NCI-H510A treated with DMSO at 0.1 percent for 48 hours (cell line): ENCODE measurements around the gene NAPB.
"Not testable (repeated sequence)": the region's sequence is repeated elsewhere in the genome, so short reads cannot be mapped to it uniquely, and the experiment has no call there.

Experiments used
- DNase-seq: peaks from one replicate; lab custom pipeline; 2025; lab: John Stamatoyannopoulos, UW

Gene NAPB

DNA sequence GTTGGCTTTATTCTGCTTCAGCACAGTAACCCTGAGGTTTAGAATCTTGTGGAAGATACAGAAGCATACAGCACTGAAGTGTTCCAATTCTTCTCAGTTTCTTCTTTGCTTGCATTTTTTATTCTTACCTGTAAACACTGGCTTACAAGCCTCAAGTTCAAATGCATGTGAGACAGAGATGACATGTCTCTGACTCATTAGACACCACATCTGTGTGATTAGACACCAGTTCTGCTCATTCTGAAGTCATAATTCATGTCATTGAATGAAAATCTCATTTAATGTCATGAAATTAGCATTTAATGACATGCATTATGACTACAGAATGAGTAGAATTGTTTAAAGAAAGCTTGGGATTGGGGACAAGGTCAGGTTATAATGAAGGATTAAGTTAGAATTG is 53.5 kb downstream of the NAPB start:
- DNase-seq = no peak

DNA sequence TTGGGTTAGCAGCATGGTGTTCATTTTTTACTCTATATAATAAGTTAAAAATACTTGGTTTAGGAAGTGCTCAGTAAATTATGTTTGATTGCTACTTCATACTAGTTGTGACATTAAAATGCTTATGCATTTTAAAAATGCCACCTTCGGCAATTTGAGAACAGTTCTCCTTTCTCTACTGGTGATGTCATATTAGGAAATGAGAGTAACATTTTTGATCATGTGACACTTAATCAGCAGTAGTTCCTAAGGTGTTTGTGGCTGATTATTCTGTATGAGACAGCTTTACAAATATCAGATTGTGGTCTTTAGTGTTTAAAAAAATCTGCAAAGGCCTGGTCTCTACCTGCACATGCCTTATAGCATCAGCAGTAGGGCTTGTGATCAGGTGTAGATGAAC is 54.9 kb downstream of the NAPB start:
- DNase-seq = no peak

DNA sequence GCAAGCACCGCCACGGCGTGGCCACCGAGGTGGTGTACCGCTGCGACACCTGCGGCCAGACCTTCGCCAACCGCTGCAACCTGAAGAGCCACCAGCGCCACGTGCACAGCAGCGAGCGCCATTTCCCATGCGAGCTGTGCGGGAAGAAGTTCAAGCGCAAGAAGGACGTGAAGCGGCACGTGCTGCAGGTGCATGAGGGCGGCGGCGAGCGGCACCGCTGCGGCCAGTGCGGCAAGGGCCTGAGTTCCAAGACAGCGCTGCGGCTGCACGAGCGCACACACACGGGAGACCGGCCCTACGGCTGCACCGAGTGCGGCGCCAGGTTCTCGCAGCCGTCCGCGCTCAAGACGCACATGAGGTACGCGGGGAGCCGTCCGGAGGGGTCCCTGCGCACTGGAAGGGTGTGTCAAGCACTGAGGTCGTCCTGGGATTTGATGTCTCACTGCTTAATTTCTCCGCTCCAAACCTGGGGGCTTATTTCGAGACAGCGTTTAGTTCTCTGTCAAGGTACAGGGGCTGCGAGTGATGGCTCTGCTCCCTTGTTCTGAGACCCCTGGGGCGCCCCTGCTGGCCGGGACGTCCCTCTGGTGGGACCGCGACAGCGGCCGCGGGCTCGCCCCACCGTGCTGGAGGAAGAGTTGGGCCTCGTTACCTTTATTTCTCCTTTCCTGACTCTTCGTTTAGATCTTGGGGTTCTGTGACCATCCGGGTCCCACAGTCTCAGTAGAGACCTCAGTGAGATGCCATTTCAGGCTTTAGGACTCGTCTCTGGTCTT is 55.7 kb downstream of the NAPB start:
- DNase-seq = no peak

DNA sequence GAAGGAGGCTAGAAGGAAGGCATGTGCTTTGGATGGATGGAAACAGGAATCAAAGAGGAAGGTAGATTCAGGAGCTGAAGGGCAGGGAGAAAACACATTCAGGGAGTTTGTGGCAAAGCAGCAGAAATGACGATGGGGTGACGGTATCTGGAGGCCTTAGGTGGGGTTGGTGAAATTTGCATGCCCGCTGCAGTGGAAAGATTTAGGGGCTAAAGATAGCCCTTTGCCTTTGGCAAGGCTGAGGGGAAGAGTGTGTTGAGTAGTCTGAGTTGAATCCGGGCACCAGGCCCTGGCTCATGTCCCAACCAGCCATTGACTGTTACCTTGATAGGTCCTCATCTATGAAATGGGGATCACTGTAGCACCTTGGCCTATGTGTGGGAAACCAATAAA is 58.0 kb downstream of the NAPB start:
- DNase-seq = no peak

DNA sequence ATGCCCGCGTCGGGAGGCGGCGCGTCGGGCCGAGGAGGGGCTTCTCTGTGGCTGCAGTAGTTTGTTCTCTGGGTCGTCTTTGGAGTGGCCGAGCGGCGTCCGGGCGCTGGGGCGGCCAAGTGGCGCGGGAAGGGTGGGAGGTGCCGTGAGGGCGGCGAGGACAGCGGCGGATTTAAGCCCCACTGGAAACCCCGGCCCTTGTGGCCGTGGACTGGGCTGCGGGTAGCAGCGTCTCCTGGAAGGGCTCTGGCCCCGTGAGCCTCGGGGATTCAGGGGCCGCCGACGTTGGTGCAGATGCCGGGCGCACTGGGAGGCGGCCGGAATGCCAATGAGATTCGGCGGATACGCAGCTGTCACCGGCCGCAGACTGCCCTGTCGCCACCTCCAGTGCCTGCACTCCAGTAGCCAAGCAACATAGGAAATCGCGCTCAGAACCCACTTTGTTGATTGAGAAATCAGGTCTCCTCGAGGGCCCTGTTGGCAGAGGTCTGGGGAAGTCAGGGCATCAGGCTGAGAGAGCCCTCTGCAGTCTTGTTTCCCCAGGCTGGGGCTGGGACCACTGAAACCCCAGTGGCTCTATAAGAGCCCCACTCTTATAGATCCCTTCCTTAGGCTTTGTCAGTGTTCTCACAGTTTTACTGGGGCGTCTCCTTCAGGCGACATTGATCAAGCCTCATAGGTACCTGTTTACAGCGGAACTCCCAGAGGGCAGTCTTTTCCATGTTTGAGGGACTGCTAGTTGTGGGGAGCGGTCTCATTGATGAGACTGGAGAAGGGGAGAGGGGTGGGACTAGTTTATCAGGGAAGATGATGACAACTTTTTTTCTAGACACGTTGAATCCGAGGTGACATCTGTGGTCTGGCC is 58.7 kb downstream of the NAPB start:
- DNase-seq = peak; percentile 61

DNA sequence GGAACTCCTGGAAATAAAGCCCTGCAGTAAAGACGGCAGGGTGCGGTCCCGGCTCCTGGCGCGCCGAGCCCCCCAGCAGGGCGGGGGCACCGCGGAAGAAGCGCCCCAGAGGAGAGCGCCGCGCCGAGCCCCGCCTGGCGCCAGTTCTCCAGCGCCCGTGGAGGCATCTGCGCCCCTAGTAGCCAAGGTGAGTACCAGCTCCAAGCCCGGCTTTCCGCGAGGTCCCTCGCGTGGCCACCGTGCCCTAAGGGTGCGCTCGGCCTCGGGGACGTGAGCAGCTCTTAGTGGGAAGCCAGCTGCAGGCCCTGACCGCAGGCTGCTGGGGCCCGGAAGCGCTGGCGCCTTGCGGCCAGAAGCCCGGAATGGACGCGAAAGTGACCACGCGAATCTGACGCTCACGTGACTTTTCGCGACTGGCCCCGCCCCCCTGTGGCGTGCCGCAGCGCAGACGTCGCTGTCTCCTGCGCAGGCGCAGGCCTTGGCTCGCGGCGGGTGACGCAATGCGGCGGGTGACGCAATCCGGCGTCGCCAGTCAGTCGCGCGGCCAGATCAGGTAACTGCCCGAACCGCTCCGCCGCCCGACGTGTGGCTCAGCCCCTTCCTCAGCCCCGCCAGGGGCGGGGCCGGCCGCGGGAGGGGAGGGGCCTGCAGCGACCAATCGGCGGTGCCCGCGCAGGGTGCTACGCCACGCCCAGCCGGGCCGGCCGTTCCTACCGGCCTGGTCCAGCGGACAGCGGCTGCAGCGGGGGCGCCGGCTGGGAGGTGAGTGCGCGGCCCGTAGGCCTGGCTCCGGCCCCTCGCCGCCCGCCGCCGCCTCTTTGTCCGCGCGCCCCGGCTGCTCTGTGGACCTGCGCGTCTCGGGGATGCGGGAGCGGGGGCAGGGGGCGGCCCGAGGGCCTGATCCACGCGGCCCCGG is 59.6 kb downstream of the NAPB start, which contains the start of gene GZF1:
Gene GZF1 (plus strand): TSS at position 707 of the 916 bp plus-strand sequence. CDS start 2,202 bp downstream, outside the sequence.
- DNase-seq = peak; percentile 99

DNA sequence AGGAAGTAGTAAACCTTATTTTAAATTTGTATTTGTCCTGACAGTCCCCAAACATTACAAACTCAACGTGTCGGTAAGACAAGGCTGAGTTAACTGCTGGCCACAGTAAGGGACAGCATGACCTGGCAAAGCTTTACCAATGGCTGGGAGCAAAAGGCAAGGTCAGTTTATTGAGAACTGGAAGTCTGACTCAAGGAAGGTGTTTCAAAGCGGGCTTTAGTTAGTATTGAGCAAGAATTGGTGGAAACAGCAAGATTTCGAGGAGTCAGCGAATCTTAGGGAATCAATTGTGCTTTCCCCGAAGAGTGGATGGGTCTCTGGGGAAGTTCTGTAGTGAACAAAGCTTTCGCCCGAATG is 60.2 kb downstream of the NAPB start:
- DNase-seq = peak; percentile 56

DNA sequence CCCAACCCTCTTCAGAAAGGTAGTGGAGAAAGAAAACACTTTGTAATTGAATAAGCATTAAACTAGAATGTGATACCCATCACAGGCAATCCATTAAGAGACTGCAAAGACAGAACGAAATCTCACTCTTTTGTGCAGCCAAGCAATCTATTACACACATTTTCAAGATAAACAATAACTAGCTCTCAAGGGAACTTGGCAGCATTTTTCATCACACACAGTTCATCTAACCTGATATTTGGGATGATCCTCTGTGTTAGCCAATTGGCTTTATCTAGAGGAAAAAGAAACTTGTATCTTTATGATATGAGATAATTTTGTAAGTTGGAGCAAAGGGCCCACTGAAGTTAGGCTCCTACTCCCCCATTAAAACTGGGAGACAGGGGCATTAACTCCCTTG is 60.8 kb downstream of the NAPB start:
- DNase-seq = no peak

DNA sequence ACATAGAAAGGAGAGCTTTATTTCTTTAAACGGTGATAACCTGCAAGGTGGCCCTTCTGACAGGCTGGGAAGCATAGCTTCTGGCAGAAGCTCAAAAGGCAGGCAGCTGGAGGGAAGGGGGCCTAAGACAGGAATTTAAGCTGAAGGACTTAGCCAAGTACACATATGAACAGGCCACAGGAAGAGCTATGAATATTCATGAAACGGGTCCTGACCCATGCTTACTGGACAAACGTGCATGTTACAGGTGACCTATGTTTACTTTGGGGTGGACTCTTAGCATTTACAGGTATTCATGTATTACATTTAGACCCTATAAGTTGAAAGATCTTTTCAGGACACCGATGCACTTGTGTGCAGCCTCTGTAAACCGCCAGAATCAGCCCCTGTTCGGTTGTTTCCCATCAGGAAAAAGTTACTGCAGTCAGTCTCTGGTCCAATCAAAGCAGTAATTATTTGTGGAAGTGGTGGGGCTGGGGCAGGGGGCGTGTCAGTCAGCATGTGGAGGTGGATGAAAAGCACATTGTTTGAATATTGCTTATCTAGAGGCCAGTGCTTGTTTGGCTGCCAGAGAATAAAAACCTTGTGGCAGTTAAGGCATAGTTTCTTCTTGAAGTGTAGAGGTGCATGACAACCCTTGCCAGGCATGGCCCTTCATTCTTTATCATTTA is 62.2 kb downstream of the NAPB start:
- DNase-seq = no peak

DNA sequence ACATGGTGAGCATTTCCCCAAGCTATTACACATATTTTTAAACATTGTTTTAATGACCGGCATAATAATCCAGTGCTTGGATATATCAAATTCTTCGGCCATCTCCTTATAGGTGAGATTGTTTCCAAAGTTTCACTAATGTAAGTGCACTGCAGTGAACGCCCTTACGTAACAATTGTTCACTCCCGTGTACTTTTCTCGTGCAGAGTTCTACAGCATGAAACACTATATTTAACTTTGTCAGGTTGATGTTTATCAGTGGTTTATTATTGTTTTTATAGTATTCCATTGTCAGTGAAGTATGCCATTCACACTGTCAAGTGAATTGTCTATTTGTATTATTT is 62.8 kb downstream of the NAPB start:
- DNase-seq = peak; percentile 57

DNA sequence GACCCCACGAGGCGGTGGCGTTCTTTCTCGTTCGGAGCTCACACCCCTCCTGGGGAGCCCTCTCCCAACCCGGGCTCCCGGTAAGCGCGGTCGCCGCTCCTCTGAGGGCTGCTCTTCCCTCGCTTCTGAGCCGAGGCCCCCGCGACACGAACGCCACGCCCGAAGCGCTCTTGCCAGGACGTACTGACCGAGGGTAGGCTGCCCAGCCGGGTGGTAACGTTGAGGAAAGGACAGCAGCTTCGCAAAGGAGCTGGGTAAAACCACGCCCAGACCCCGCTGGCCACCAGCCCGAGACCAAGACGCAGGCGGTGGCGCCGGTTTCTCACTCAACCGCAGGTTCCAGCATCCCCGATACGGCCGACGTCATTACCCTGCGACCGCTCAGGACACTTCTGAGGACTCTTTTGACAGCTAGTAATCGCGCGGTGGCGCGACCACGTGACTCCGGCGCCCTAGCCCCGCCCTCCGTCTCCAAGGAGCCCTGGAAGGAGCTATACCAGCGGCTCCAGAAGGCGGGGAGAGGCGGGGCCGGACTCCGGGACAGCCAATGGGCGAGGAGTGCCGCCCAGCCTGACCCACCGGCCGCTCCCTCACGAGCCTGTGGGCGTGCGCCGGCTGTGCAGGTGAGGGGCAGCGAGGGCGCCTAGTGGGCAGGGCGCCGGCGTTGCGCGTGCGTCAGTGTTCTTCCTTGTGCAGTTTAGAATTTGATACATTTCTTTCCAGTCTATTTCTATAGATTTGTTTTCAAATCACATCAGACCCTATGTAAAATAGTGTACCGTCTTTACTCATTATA is 63.3 kb downstream of the NAPB start:
- DNase-seq = peak; percentile 99

DNA sequence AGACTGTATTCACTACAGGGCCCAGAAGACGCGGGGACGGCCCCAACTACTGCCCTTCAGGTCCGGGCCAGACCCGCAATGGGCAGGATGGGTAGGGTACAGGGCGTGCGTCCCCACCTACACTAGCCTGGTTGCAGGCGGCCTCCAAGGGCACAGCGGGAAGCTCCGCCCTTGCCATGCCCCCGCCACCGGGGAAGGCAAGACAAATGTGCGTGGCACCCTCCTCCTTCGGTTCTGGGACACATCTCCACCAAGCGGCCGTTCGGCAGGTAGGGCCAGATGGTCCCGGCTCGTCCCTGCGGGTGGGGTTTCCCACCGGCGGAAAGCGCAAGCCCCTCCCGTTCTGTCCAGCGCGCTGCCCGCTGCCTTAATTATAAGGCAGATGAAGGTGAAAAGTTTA is 65.1 kb downstream of the NAPB start:
- no peak for DNase-seq

DNA sequence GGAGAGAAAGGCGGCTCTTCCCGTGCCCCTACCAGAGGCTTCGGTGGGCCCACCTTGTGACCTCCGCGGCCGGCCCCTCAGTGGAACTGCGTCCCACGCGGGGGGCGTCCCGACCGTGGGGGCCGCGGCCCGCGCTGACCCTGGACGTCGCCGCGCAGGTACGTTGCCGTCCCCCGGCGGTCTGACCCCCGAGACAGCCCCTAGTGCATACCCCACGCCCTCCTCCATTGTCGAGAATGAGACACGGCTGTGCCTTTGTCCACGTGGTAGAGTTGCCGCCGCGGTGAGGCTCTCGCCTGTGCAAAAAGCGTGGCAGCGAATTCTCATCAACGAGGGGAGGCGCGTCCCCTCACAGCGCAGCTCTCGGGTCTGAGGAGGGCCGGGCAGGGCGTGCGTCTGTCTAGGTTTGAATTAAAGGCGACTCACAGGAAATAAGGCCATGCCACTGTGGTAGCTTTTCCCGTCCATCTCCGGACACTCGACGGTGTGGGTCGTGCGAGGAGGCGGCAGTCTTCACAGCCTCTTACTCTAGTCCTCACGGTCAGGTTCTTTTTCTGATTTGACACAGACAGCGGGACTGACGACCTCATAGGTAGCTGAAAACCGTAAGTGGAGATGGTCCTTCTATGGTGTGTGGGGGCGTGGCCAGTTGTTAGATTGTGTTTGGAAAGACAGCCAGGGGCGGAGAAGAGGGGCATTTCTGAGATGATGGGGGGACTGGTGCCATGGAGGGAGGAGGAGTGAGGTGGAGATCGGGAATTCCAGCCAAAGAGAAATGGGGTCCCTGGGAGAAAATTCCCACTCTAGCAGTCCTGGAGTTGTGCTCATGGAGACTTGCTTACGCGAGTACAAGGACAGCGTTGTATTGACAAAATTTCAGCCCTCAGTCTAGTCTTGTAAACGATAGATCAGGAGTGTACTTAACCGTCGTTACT is 70.1 kb downstream of the NAPB start:
- DNase-seq = peak; percentile 90

DNA sequence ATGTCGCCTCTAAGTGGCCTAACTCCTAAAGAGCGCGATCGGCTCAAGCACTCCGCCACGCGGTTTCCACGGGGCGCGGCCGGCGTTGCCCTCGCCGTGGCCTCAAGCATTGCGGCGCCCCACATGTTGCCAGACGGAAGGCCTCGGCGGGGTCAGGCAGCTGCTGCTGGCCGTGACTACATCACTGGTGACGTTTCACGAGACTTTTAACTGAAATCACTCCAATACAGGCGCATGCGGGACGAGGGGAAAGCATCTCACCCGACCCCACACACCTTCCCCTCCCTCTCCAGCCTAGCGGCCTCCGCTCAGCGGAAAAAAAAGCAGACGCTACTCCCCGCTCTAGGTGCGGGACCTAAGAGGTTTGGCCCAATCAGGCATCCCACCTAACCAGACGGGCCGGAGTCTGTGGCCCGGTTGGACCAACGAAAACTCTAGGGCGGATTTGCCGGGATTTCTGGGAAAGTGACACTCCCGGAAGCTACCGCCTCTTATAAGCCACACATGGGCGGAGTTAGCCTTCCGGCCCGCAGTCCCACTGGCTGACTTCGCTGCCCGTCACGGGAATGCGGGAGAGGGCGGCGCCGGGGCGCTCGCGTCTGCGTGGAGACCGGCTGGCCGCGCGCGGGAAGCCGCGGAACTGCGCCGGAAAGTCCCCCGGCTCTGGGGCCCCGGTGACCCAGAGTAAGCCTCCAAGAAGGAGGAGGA is 70.9 kb downstream of the NAPB start, which contains the start of gene NXT1:
Gene NXT1 (plus strand): TSS at position 596 of the 708 bp plus-strand sequence. CDS start 3,251 bp downstream, outside the sequence.
- peak; percentile 99 for DNase-seq

DNA sequence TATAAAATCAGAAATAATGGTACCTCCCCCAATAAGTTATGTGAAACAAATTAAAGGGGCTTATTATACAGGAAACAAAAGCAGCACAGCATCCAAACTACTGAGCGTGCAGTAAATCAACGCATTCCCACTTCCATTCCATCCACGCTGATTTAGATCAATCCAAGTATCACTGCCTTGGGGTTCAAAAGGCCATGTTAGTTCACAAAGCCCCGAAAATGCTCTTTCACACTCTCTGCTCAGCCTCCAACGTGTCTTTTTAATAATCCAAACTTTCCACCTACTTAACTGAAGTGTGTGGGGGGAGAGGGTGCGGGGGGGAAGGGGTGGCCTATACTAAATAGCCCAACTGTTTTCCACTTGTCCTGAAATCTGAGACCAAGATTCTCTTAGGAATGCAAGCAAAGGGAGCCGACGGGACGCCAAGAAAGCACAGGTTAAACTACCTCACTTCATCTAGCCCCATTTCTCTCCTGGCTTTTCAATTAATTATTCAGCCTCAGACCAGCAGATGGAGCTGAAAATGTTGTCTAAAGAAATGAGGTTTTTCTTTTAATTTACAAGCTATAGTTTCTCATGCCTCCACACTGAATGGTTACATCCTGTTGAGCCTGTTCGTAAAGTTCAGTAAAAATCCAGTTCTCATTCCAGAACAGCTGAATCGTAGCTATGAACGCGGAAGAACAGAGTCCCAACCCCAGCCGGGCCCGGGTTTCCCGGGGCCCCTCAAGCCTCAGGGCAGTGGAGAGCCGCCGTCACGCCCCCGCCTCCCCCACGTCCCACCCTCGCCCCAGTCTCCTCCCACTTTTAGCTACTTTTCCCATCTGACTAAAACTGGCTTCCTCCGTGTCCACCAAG is 71.7 kb downstream of the NAPB start:
- peak; percentile 91 for DNase-seq

DNA sequence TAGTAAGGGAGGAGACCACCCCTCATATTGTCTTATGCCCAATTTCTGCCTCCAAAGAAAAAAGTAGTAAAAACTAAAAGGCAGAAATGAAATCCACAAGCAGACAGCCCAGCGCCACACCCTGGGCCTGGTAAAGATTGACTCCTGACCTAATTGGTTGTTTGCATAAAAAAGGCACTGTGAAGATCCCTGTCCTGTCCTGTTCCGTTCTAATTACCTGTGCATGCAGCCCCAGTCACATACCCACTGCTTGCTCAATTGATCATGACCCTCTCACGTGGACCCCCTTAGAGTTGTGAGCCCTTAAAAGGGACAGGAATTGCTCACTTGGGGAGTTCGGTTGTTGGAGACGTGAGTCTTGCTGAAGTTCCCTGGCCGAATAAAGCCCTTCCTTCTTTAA is 72.8 kb downstream of the NAPB start:
- DNase-seq = not testable (repeated sequence)

DNA sequence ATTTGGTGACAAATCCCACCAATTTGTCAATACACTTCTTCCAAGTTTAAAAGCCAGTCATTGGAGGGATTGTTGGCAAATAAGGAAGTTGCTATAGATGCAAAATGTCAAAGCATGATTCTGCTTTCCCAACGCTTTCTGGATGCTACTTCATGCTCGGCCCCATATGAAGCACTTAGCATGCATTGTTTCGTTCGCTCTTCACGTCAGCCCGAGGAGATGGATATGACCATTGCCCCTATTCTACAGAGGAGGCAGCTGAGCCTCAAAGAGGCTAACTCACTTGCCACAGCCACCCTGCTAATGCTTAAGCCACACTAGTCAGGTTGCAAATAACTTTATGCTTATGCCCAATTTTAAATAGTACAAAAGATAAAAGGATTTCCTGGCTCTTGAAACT is 73.5 kb downstream of the NAPB start:
- no peak for DNase-seq

DNA sequence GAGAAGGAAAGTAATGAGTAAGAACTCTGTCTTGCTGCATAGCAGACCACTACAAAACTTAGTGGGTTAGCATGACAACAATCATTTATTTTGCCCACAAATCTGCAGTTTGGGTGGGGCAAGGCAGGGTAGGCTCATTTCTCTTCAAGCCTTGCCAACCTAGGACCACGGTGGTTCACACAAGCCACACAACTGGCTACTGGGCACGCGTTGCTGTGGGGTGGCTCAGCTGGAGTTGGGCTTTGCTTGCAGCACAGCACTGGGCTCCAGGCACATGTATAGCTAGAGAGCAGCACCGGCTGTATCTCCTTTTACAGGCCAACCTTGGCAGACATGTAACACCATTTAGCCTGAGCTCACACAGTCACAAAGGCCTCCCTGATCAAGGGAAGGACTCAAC is 75.3 kb downstream of the NAPB start:
- no peak for DNase-seq
